A673 (cell line): ENCODE results near the gene ADAM21. TPM values are rescaled to one million over a fixed set of nuclear protein-coding genes. Genes with fewer than 3 reads are reported as not detected.
"Not testable (repeated sequence)": the region's sequence is repeated elsewhere in the genome, so short reads cannot be mapped to it uniquely, and the experiment has no call there.

Experiments
- BruUV-seq: library from RNA; stranded (reverse); fragments of 400-500 nt; replicated peaks from 2 replicates; lab custom pipeline; 2021; lab: Mats Ljungman, UMichigan
- CTCF ChIA-PET: fragments of 300-600 bp; sonication (Branson Sonifier 250); formaldehyde crosslinking; loops from one replicate; lab custom pipeline; 2022; ENCODE audit warnings: antibody characterized with exemption; lab: Charles Lee
- POLR2A ChIA-PET: fragments of 300-600 bp; sonication (Branson Sonifier 250); formaldehyde crosslinking; loops from one replicate; lab custom pipeline; 2022; ENCODE audit warnings: antibody characterized with exemption; ENCODE audit not compliant: low non-redundant PET; lab: Charles Lee
- DNase-seq: peaks from one replicate; pipeline ENCODE4 v3.0.0-alpha.2; 2015; ENCODE audit warnings: low spot score
- H3K27ac ChIP-seq: fragments of 200-600 bp; sonication (generic); 2 replicates; pipeline ENCODE4 v1.5.1; 2016; ENCODE audit warnings: mixed run types, low read depth, mild to moderate bottlenecking, mixed read lengths, antibody characterized with exemption, low read length; ENCODE audit not compliant: poor library complexity, severe bottlenecking
- H3K27me3 ChIP-seq: fragments of 200-600 bp; sonication (generic); replicated peaks from 2 replicates; pipeline ENCODE4 v1.6.1; 2017; ENCODE audit warnings: mixed run types, low read depth, mild to moderate bottlenecking, mixed read lengths, antibody characterized with exemption, low read length; ENCODE audit not compliant: insufficient read depth, poor library complexity
- H3K36me3 ChIP-seq: fragments of 200-600 bp; sonication (generic); 2 replicates; pipeline ENCODE4 v1.6.1; 2016; ENCODE audit warnings: mixed run types, mild to moderate bottlenecking, mixed read lengths, antibody characterized with exemption, low read length; ENCODE audit not compliant: insufficient read depth, poor library complexity, severe bottlenecking
- H3K4me1 ChIP-seq: fragments of 200-600 bp; sonication (generic); 2 replicates; pipeline ENCODE4 v1.6.1; 2017; ENCODE audit warnings: mixed run types, mild to moderate bottlenecking, mixed read lengths, antibody characterized with exemption, low read length; ENCODE audit not compliant: insufficient read depth, poor library complexity, severe bottlenecking
- H3K4me3 ChIP-seq: fragments of 200-600 bp; sonication (generic); 2 replicates; pipeline ENCODE4 v1.5.1; 2016; ENCODE audit warnings: low read depth, mixed run types, mild to moderate bottlenecking, mixed read lengths, low read length; ENCODE audit not compliant: poor library complexity, severe bottlenecking
- H3K9me3 ChIP-seq: fragments of 200-600 bp; sonication (generic); 2 replicates; pipeline ENCODE4 v1.6.1; 2016; ENCODE audit warnings: mixed run types, low read depth, mild to moderate bottlenecking, mixed read lengths, antibody characterized with exemption, low read length; ENCODE audit not compliant: poor library complexity, severe bottlenecking
- EZH2 ChIP-seq: fragments of 200-600 bp; sonication (generic); IDR thresholded peaks from 2 replicates; pipeline ENCODE4 v1.6.1; 2017; ENCODE audit warnings: borderline replicate concordance, low read depth, mild to moderate bottlenecking, mixed read lengths, antibody characterized with exemption, low read length; ENCODE audit not compliant: poor library complexity, severe bottlenecking
- intact Hi-C: fragments of 100-400 bp; cut with micrococcal nuclease; formaldehyde crosslinking; loops from one replicate; pipeline ENCODE4 v1.10.0; 2022; ENCODE audit not compliant: unreplicated experiment
- total RNA-seq: library from RNA; stranded (reverse); gene quantifications from 2 replicates; pipeline ENCODE4 v1.2.3, GENCODE V29; 2021
- TF ChIP-seq, protein P1 (sequence below): fragments of 300-800, 200-600 bp; sonication (generic); conservative IDR thresholded peaks from 2 replicates; pipeline ENCODE4 v1.5.1; 2017; ENCODE audit warnings: low read depth, mild to moderate bottlenecking, antibody characterized with exemption, low read length, moderate library complexity, mixed read lengths

Gene ADAM21
- total RNA-seq, 1 experiment from 2014 or later: not detected

- no TSS peak for BruUV-seq
- no peak for DNase-seq
- TF ChIP-seq EZH2: no peak
- TF ChIP-seq, protein P1, sequence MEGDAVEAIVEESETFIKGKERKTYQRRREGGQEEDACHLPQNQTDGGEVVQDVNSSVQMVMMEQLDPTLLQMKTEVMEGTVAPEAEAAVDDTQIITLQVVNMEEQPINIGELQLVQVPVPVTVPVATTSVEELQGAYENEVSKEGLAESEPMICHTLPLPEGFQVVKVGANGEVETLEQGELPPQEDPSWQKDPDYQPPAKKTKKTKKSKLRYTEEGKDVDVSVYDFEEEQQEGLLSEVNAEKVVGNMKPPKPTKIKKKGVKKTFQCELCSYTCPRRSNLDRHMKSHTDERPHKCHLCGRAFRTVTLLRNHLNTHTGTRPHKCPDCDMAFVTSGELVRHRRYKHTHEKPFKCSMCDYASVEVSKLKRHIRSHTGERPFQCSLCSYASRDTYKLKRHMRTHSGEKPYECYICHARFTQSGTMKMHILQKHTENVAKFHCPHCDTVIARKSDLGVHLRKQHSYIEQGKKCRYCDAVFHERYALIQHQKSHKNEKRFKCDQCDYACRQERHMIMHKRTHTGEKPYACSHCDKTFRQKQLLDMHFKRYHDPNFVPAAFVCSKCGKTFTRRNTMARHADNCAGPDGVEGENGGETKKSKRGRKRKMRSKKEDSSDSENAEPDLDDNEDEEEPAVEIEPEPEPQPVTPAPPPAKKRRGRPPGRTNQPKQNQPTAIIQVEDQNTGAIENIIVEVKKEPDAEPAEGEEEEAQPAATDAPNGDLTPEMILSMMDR: no peak
- Histone ChIP-seq H3K4me1 (no peaks in the 10 kb centered on the region), H3K27me3 (no peaks in the 10 kb centered on the region), H3K36me3 (no peaks in the 10 kb centered on the region), H3K27ac (no peak overlapping the region), H3K4me3 (peak overlapping the region; percentile 76), H3K9me3 (no peaks in the 10 kb centered on the region)
- intact Hi-C loops: no loop called here
- POLR2A ChIA-PET: interaction anchor here (0.6 kb wide), 2 partner anchors 56 to 178 kb away, joined by 3 to 16 read pairs; no protein-coding TSS in a partner anchor
- CTCF ChIA-PET: no interaction called here
Measured at GRCh38 chr14:70415788-70416187, 36.2 kb upstream of the ADAM21 start.

DNA sequence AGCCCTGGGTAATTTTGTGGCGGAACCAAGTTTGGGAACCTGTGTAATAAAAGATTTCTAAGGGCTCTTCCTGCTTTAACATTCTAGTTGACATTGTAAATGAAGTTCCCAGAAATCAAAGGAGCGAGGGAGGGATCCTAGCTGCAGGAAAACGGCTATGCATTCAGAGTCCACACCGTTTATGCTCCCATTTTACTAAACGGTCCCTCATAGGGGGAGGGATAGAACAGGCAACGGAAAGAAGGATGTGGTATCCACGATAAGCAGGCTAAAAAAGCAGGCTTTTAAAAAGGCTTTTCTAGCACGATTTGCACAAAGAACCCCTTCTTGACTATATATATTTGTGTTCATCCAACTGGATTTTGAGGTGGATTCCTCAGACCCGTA, 35.6 kb upstream of the ADAM21 start:
- peak; percentile 14 for DNase-seq
- BruUV-seq: TSS peak; percentile 67
- Histone ChIP-seq H3K4me3 (peak overlapping the region; percentile 76), H3K4me1 (no peaks in the 10 kb centered on the region), H3K9me3 (no peaks in the 10 kb centered on the region), H3K27me3 (no peaks in the 10 kb centered on the region), H3K36me3 (no peaks in the 10 kb centered on the region), H3K27ac (peak overlapping the region; percentile 56)
- ChIA-PET POLR2A (no interaction called here), CTCF (no interaction called here)
- intact Hi-C loops: no loop called here
- TF ChIP-seq, protein P1: no peak
- no peak for TF ChIP-seq EZH2

- DNase-seq: peak; percentile 75
- Histone ChIP-seq H3K27ac (peak within 1 kb of the TSS; percentile 56), H3K4me3 (peak within 1 kb of the TSS; percentile 76), H3K9me3 (no peaks in the 10 kb centered on the region), H3K27me3 (no peaks in the 10 kb centered on the region), H3K4me1 (no peaks in the 10 kb centered on the region), H3K36me3 (no peaks in the 10 kb centered on the region)
- TF ChIP-seq EZH2: no peak
- TF ChIP-seq, protein P1: no peak
- no TSS peak for BruUV-seq
- POLR2A ChIA-PET: no interaction called here
- CTCF ChIA-PET: no interaction called here
- intact Hi-C loops: no loop called here
Measured at GRCh38 chr14:70416725-70417349, 35.1 kb upstream of the ADAM21 start, which contains the start of gene SYNJ2BP. SYNJ2BP (minus strand) TSS chr14:70417090; CDS start chr14:70416963, 127 bp downstream.

DNA sequence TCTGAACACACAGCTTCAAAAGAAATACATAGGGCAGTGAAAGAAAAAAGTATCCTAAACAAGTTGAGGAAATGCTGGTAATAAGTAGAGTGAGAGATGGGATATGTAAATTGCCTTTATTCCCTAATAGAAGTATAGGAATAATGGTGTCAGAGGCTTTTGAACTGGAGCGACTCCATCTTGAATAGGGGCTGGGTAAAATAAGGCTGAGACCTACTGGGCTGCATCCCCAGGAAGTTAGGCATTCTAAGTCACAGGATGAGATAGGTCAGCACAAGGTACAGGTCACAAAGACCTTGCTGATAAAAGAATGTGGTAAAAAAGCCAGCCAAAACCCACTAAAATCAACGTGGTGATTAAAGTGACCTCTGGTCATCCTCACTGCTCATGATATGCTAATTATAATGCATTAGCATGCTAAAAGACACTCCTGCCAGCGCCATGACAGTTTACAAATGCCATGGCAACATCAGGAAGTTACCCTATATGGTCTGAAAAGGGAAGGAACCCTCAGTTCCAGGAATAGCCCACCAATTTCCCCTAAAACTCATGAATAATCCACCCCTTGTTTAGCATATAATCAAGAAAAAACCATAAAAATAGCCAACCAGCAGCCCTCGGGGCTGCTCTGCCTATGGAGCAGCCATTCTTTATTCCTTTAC, 32.6 kb upstream of the ADAM21 start:
- H3K27ac ChIP-seq, CTCF ChIA-PET, intact Hi-C loops, H3K4me3 ChIP-seq, BruUV-seq, H3K36me3 ChIP-seq, H3K9me3 ChIP-seq, DNase-seq, H3K4me1 ChIP-seq, POLR2A ChIA-PET, H3K27me3 ChIP-seq: not testable (repeated sequence)
